ENCODE results near the gene UAP1L1. TPM values are rescaled to one million over a fixed set of nuclear protein-coding genes. Genes with fewer than 3 reads are reported as not detected.

UAP1L1 gene
- total and polyA plus RNA-seq, 4 donors: 0.35 to 2.3 (median 1.7) TPM

DNA sequence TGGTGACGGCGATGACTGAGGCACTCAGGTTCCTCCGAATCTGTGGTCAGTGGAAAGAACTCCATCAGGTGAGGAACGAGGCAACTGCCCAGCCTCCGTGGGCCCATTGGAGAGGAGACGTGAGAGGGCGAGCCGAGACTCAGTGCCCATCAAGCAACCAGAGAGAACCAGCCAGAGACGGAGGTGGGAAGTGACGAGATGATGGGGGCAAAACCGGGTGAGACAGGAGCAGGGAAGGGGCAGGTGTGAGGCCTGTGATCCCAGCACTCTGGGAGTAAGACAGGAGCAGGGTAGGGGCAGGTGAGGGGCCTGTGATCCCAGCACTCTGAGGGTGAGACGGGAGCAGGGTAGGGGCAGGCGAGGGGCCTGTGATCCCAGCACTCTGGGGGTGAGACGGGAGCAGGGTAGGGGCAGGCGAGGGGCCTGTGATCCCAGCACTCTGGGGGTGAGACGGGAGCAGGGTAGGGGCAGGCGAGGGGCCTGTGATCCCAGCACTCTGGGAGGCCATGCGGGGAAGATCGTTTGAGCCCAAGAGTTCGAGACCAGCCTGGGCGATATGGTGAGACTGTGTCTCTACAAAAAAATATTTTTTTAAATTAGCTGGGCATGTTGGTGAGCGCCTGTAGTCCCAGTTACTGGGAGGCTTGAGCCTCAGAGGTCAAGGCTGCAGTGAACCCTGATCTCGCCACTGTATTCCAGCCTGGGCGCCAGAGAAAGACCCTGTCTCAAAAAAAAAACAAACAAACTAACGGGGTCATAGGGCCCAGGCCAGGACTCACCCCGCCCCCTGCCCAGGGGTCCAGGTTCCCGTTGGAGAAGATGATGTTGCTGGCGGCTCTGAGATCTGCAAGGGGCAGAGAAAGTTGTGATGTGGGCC is 33.8 kb downstream of the UAP1L1 start:
- WGBS: 90% methylated on average over 28 of the region's 28 CpGs
- H3K9ac ChIP-seq (ENCODE audit: low read depth in 1 of 2, low read length in 2 of 2): no peak overlapping the region
- H3K27ac ChIP-seq (ENCODE audit: low read depth in 1 of 2, low read length in 2 of 2): no peak overlapping the region
- no peak overlapping the region for H3K4me3 ChIP-seq (ENCODE audit: low read depth in 1 of 3, low read length in 3 of 3)
- no peak for DNase-seq (ENCODE audit: low spot score)
- peaks cover 3 to 19% (median 6%) of the 10 kb centered on the region in 4 donors for H3K36me3 ChIP-seq (ENCODE audit: control insufficient read depth in 4 of 4, insufficient read depth in 3 of 4, low read depth in 1 of 4, low read length in 3 of 4)
- H3K9me3 ChIP-seq (ENCODE audit: control insufficient read depth in 4 of 4, low read length in 3 of 4): no peaks in the 10 kb centered on the region
- TF ChIP-seq FOXA2 (IDR thresholded peaks at IDR 0.05) (no peak), JUND (IDR thresholded peaks at IDR 0.05) (no peak), EGR1 (IDR thresholded peaks at IDR 0.05; ENCODE audit: low read depth in 2 of 2) (no peak), GABPA (IDR thresholded peaks at IDR 0.05 in 1 of 2, conservative IDR thresholded peaks at IDR 0.05 in 1 of 2) (no peak), NR2F2 (IDR thresholded peaks at IDR 0.05) (no peak), SP1 (IDR thresholded peaks at IDR 0.05) (no peak), REST (IDR thresholded peaks at IDR 0.05) (no peak), MAX (IDR thresholded peaks at IDR 0.05) (no peak), RAD21 (IDR thresholded peaks at IDR 0.05) (no peak), FOXA1 (IDR thresholded peaks at IDR 0.05) (no peak), YY1 (IDR thresholded peaks at IDR 0.05) (no peak), HNF4A (conservative IDR thresholded peaks at IDR 0.05) (no peak), RXRA (IDR thresholded peaks at IDR 0.05) (no peak), HNF4G (IDR thresholded peaks at IDR 0.05) (no peak), ATF3 (IDR thresholded peaks at IDR 0.05) (no peak)
- TF ChIP-seq, protein P1, sequence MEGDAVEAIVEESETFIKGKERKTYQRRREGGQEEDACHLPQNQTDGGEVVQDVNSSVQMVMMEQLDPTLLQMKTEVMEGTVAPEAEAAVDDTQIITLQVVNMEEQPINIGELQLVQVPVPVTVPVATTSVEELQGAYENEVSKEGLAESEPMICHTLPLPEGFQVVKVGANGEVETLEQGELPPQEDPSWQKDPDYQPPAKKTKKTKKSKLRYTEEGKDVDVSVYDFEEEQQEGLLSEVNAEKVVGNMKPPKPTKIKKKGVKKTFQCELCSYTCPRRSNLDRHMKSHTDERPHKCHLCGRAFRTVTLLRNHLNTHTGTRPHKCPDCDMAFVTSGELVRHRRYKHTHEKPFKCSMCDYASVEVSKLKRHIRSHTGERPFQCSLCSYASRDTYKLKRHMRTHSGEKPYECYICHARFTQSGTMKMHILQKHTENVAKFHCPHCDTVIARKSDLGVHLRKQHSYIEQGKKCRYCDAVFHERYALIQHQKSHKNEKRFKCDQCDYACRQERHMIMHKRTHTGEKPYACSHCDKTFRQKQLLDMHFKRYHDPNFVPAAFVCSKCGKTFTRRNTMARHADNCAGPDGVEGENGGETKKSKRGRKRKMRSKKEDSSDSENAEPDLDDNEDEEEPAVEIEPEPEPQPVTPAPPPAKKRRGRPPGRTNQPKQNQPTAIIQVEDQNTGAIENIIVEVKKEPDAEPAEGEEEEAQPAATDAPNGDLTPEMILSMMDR (IDR thresholded peaks at IDR 0.05; ENCODE audit: low read depth, low read length, missing input control): no peak
- no peaks in the 10 kb centered on the region for H3K27me3 ChIP-seq (ENCODE audit: control insufficient read depth in 4 of 4, insufficient read depth in 4 of 4, low read length in 3 of 4)
- H3K4me1 ChIP-seq (ENCODE audit: control insufficient read depth in 4 of 4, insufficient read depth in 4 of 4, low read length in 3 of 4): peaks cover 4 to 7% (median 5%) of the 10 kb centered on the region in 4 donors

All from liver (tissue), 9 donors.